T-cell (primary cell): ENCODE results near the gene UBE2I. TPM values are rescaled to one million over a fixed set of nuclear protein-coding genes. Genes with fewer than 3 reads are reported as not detected.

Experiments
- ATAC-seq, 4 experiments: fragments of 200-7000 bp in 3 of 4; fragments of 150-1000 bp in 1 of 4; cut with Tn5 transposase; replicated peaks in 1 of 4; 1 replicate in 3 of 4; 2 replicates in 1 of 4; pipeline ENCODE4 v1.10.0; 2021; ENCODE audit warnings: moderate library complexity in 3 of 4, mild to moderate bottlenecking in 2 of 4, moderate number of reproducible peaks in 1 of 4
- CTCF ChIA-PET, 2 donors: fragments of 300-600 bp; sonication (Branson Sonifier 250); formaldehyde crosslinking; loops; one replicate each; lab custom pipeline; 2022; ENCODE audit warnings: antibody characterized with exemption in 2 of 2; lab: Charles Lee
- POLR2A ChIA-PET, 2 donors: fragments of 300-600 bp; sonication (Branson Sonifier 250); formaldehyde crosslinking; loops; one replicate each; lab custom pipeline; 2022; ENCODE audit warnings: antibody characterized with exemption in 2 of 2; lab: Charles Lee
- DNase-seq, 35 experiments: peaks; one replicate each; pipeline versions ENCODE4 v3.0.0 to v3.0.0-alpha.2; 2013 to 2023
- H3K27ac ChIP-seq: one replicate; pipeline ENCODE4 v1.5.1; 2013; ENCODE audit warnings: low read length
- H3K27me3 ChIP-seq, 2 experiments: replicated peaks in 1 of 2; 1 replicate in 1 of 2; 2 replicates in 1 of 2; pipeline versions ENCODE4 v1.6.1 to v1.7.0; 2013; ENCODE audit warnings: low read length in 1 of 2, mixed read lengths in 1 of 2; ENCODE audit not compliant: control insufficient read depth in 2 of 2, insufficient read depth in 2 of 2; ENCODE audit errors: extremely low read depth in 1 of 2
- H3K36me3 ChIP-seq, 2 donors: 1 replicate in 1 of 2; 2 replicates in 1 of 2; pipeline versions ENCODE4 v1.6.1 to v1.7.0; 2013; ENCODE audit warnings: low read length in 1 of 2; ENCODE audit not compliant: control insufficient read depth in 2 of 2, insufficient read depth in 1 of 2; ENCODE audit errors: extremely low read depth in 1 of 2
- H3K4me1 ChIP-seq, 2 experiments: 1 replicate in 1 of 2; 2 replicates in 1 of 2; pipeline versions ENCODE4 v1.6.1 to v1.7.0; 2013; ENCODE audit warnings: low read length in 2 of 2, mixed read lengths in 1 of 2; ENCODE audit not compliant: insufficient read depth in 2 of 2, control insufficient read depth in 1 of 2; ENCODE audit errors: extremely low read depth in 1 of 2
- H3K4me3 ChIP-seq, 2 donors: 1 replicate in 1 of 2; 2 replicates in 1 of 2; pipeline versions ENCODE4 v1.5.1 to v1.7.0; 2013; ENCODE audit warnings: mild to moderate bottlenecking in 2 of 2, low read length in 1 of 2, moderate library complexity in 1 of 2; ENCODE audit not compliant: control insufficient read depth in 1 of 2; ENCODE audit errors: extremely low read depth in 1 of 2
- H3K9me3 ChIP-seq: 2 replicates; pipeline ENCODE4 v1.7.0; 2013
- H3K27ac Mint-ChIP-seq, 2 donors: one replicate each; pipeline ENCODE4 v1.8.0; 2020 to 2021; ENCODE audit warnings: mild to moderate bottlenecking in 2 of 2, mixed read lengths in 2 of 2
- H3K27me3 Mint-ChIP-seq, 2 donors: one replicate each; pipeline ENCODE4 v1.8.0; 2021 to 2022; ENCODE audit warnings: mixed read lengths in 2 of 2
- H3K36me3 Mint-ChIP-seq: one replicate; pipeline ENCODE4 v1.8.0; 2021; ENCODE audit warnings: mixed read lengths
- H3K4me1 Mint-ChIP-seq, 3 donors: one replicate each; pipeline ENCODE4 v1.8.0; 2020 to 2022; ENCODE audit warnings: mixed read lengths in 3 of 3, mild to moderate bottlenecking in 1 of 3
- H3K4me3 Mint-ChIP-seq, 3 donors: one replicate each; pipeline ENCODE4 v1.8.0; 2020 to 2022; ENCODE audit warnings: mild to moderate bottlenecking in 3 of 3, mixed read lengths in 3 of 3, moderate library complexity in 3 of 3
- H3K9me3 Mint-ChIP-seq, 3 donors: one replicate each; pipeline ENCODE4 v1.8.0; 2020 to 2022; ENCODE audit warnings: mixed read lengths in 3 of 3
- WGBS: methylation state at CpG from one replicate; pipeline ENCODE4 v1.1.5; 2013; ENCODE audit warnings: missing lambda C conversion rate; ENCODE audit not compliant: insufficient coverage; 5-methylcytosine and 5-hydroxymethylcytosine counted together
- total RNA-seq, 35 experiments: library from RNA in 6 of 35; stranded (reverse) in 6 of 35; fragments of 120-200 nt in 1 of 35; gene quantifications; one replicate each; pipeline versions ENCODE4 v1.2.1 to v1.2.4 and lab custom pipeline; 2013 to 2026

UBE2I gene
- total RNA-seq, 5 donors from 2014 or later (not counting 1 experiment from before 2014, with no cell fraction given) = 173 to 247 (median 190) TPM

- Mint-ChIP-seq H3K27me3 (peaks cover 5 to 19% of the 10 kb centered on the region in 2 donors), H3K4me1 (no peaks in the 10 kb centered on the region), H3K4me3 (no peak overlapping the region), H3K9me3 (no peaks in the 10 kb centered on the region), H3K27ac (no peak overlapping the region), H3K36me3 (no peaks in the 10 kb centered on the region)
- CTCF ChIA-PET = no interaction called here
- POLR2A ChIA-PET = no interaction called here
- no peaks in the 10 kb centered on the region for H3K4me1 ChIP-seq
- WGBS = 75% methylated on average over 6 of the region's 8 CpGs
- no peak overlapping the region for H3K4me3 ChIP-seq
- no peaks in the 10 kb centered on the region for H3K9me3 ChIP-seq
- H3K27ac ChIP-seq = no peak overlapping the region
- no peak for ATAC-seq
- no peak for DNase-seq
- H3K27me3 ChIP-seq = peaks cover 0 to 69% of the 10 kb centered on the region in 2 experiments
- no peaks in the 10 kb centered on the region for H3K36me3 ChIP-seq
Measured at GRCh38 chr16:1280783-1281182, 28.7 kb upstream of the UBE2I start.

- Mint-ChIP-seq H3K9me3 (no peaks in the 10 kb centered on the region), H3K27ac (no peak overlapping the region), H3K4me3 (no peak overlapping the region), H3K36me3 (no peaks in the 10 kb centered on the region), H3K4me1 (no peaks in the 10 kb centered on the region), H3K27me3 (peaks cover 4 to 21% of the 10 kb centered on the region in 2 donors)
- 78% methylated on average over 14 of the region's 16 CpGs for WGBS
- H3K4me3 ChIP-seq = no peak overlapping the region
- peaks cover 0 to 69% of the 10 kb centered on the region in 2 experiments for H3K27me3 ChIP-seq
- DNase-seq = no peak
- no peak overlapping the region for H3K27ac ChIP-seq
- ChIA-PET POLR2A (no interaction called here), CTCF (no interaction called here)
- H3K9me3 ChIP-seq = no peaks in the 10 kb centered on the region
- H3K4me1 ChIP-seq = no peaks in the 10 kb centered on the region
- no peaks in the 10 kb centered on the region for H3K36me3 ChIP-seq
- no peak for ATAC-seq
Measured at GRCh38 chr16:1281517-1281916, 27.9 kb upstream of the UBE2I start.

GRCh38 chr16:1282324-1282973 lies 27.0 kb upstream of the UBE2I start:
- no peak overlapping the region for H3K27ac Mint-ChIP-seq

GRCh38 chr16:1283296-1283695 lies 26.1 kb upstream of the UBE2I start:
- Mint-ChIP-seq H3K4me3 (no peak overlapping the region), H3K27ac (no peak overlapping the region), H3K4me1 (peaks cover 0 to 2% (median 0%) of the 10 kb centered on the region in 3 donors), H3K27me3 (peaks cover 4 to 26% of the 10 kb centered on the region in 2 donors), H3K9me3 (no peaks in the 10 kb centered on the region), H3K36me3 (no peaks in the 10 kb centered on the region)
- no peak for DNase-seq
- POLR2A ChIA-PET = no interaction called here
- CTCF ChIA-PET = no interaction called here
- Histone ChIP-seq H3K27me3 (peaks cover 5 to 65% of the 10 kb centered on the region in 2 experiments), H3K36me3 (no peaks in the 10 kb centered on the region), H3K4me3 (no peak overlapping the region), H3K9me3 (no peaks in the 10 kb centered on the region), H3K4me1 (no peaks in the 10 kb centered on the region), H3K27ac (no peak overlapping the region)
- no peak for ATAC-seq
- WGBS = 48% methylated on average over 17 of the region's 17 CpGs

More at GRCh38 chr16:1282324-1282973, 27.0 kb upstream of the UBE2I start:
- Histone ChIP-seq H3K4me3 (no peak overlapping the region), H3K27ac (no peak overlapping the region), H3K9me3 (no peaks in the 10 kb centered on the region), H3K27me3 (peaks cover 0 to 65% of the 10 kb centered on the region in 2 experiments), H3K36me3 (no peaks in the 10 kb centered on the region), H3K4me1 (no peaks in the 10 kb centered on the region)
- Mint-ChIP-seq H3K9me3 (no peaks in the 10 kb centered on the region), H3K27me3 (peaks cover 4 to 21% of the 10 kb centered on the region in 2 donors), H3K4me1 (no peaks in the 10 kb centered on the region), H3K36me3 (no peaks in the 10 kb centered on the region), H3K4me3 (no peak overlapping the region)
- ATAC-seq (no peak), DNase-seq (no peak)
- 78% methylated on average over 11 of the region's 17 CpGs for WGBS
- ChIA-PET POLR2A (no interaction called here), CTCF (no interaction called here)

GRCh38 chr16:1283996-1284616 lies 25.3 kb upstream of the UBE2I start:
- no peaks in the 10 kb centered on the region for H3K9me3 Mint-ChIP-seq
- peaks cover 4 to 32% of the 10 kb centered on the region in 2 donors for H3K27me3 Mint-ChIP-seq
- no peaks in the 10 kb centered on the region for H3K36me3 Mint-ChIP-seq
- WGBS = 84% methylated on average over 12 of the region's 16 CpGs
- H3K4me3 Mint-ChIP-seq = no peak overlapping the region
- Histone ChIP-seq H3K4me3 (no peak overlapping the region), H3K4me1 (peaks cover 0 to 4% of the 10 kb centered on the region in 2 experiments), H3K27ac (no peak overlapping the region), H3K36me3 (no peaks in the 10 kb centered on the region), H3K9me3 (no peaks in the 10 kb centered on the region), H3K27me3 (peaks cover 5 to 66% of the 10 kb centered on the region in 2 experiments)
- POLR2A ChIA-PET = no interaction called here
- H3K27ac Mint-ChIP-seq = no peak overlapping the region
- CTCF ChIA-PET = no interaction called here
- DNase-seq (no peak), ATAC-seq (no peak)
- H3K4me1 Mint-ChIP-seq = peaks cover 0 to 2% (median 0%) of the 10 kb centered on the region in 3 donors

- H3K9me3 Mint-ChIP-seq = no peaks in the 10 kb centered on the region
- Histone ChIP-seq H3K4me1 (peaks cover 0 to 10% of the 10 kb centered on the region in 2 experiments), H3K36me3 (no peaks in the 10 kb centered on the region), H3K4me3 (no peak overlapping the region), H3K9me3 (no peaks in the 10 kb centered on the region), H3K27me3 (peaks cover 5 to 70% of the 10 kb centered on the region in 2 experiments), H3K27ac (no peak overlapping the region)
- peaks cover 9 to 45% of the 10 kb centered on the region in 2 donors for H3K27me3 Mint-ChIP-seq
- H3K4me1 Mint-ChIP-seq = peaks cover 0 to 2% (median 0%) of the 10 kb centered on the region in 3 donors
- no peaks in the 10 kb centered on the region for H3K36me3 Mint-ChIP-seq
- WGBS = 65% methylated on average over 23 of the region's 38 CpGs
- no peak overlapping the region for H3K4me3 Mint-ChIP-seq
- DNase-seq = no peak
- POLR2A ChIA-PET = no interaction called here
- no peak for ATAC-seq
- CTCF ChIA-PET = no interaction called here
- H3K27ac Mint-ChIP-seq = no peak overlapping the region
Measured at GRCh38 chr16:1285669-1286512, 23.5 kb upstream of the UBE2I start.
